ENCODE measurements around the gene GPR15LG. TPM values are rescaled to one million over a fixed set of nuclear protein-coding genes. Genes with fewer than 3 reads are reported as not detected.
A peak's percentile ranks its signal among the peaks of the same experiment; 100 is the strongest.

GPR15LG gene
- total RNA-seq, 2 donors from 2014 or later: not detected

DNA sequence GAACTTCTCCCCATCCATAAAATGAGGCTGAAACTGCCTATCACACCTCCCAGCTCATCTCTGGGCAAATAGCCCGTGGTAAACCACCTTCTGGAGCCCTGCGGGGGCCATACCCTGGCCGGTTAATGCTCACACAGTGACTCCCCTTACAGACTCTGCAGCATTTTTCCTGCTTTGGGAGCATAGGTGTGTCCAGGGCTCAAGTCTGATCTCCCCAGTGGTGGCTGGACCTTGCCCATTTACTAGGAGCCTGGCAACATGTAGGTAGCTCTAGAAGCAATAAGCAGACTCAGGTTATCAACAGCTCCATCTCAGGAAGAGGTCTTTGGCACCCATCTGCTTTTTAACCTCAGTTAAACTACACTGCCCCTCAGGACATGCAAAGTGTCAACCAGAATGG lies 15.2 kb downstream of the GPR15LG start:
- no peaks in the 10 kb centered on the region for H3K4me1 ChIP-seq (ENCODE audit: control insufficient read depth in 1 of 2, low read depth in 2 of 2)
- H3K9me3 ChIP-seq: no peaks in the 10 kb centered on the region
- TF ChIP-seq, protein P1, sequence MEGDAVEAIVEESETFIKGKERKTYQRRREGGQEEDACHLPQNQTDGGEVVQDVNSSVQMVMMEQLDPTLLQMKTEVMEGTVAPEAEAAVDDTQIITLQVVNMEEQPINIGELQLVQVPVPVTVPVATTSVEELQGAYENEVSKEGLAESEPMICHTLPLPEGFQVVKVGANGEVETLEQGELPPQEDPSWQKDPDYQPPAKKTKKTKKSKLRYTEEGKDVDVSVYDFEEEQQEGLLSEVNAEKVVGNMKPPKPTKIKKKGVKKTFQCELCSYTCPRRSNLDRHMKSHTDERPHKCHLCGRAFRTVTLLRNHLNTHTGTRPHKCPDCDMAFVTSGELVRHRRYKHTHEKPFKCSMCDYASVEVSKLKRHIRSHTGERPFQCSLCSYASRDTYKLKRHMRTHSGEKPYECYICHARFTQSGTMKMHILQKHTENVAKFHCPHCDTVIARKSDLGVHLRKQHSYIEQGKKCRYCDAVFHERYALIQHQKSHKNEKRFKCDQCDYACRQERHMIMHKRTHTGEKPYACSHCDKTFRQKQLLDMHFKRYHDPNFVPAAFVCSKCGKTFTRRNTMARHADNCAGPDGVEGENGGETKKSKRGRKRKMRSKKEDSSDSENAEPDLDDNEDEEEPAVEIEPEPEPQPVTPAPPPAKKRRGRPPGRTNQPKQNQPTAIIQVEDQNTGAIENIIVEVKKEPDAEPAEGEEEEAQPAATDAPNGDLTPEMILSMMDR (IDR thresholded peaks at IDR 0.05): no peak
- DNase-seq (ENCODE audit: low spot score) (no peak), ATAC-seq (ENCODE audit: insufficient number of reproducible peaks, low FRiP score, low read depth) (no peak)
- H3K36me3 ChIP-seq: no peaks in the 10 kb centered on the region
- H3K27ac ChIP-seq: no peak overlapping the region
- H3K4me3 ChIP-seq: no peak overlapping the region
- no peaks in the 10 kb centered on the region for H3K27me3 ChIP-seq (replicated peaks; ENCODE audit: insufficient read depth)

DNA sequence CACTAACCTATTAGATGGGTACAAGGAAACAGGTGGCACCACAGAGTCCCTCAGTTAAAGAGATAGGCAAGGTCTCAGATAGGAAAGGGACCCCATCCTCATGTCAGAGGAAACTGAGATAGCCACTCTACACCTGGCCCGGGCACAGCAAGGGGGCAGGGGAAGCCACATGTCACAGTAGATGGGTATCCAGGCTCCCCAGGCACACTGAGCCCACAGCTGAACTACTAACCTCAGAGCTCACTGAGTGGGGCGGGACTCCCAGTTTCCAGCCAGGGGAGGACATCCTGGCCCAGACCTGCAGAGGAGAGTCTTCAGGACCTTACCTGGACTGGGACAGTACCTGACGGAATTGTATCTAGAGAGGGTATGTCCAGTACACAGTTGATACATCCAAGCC lies 17.0 kb downstream of the GPR15LG start:
- Histone ChIP-seq H3K4me3 (no peak overlapping the region), H3K4me1 (ENCODE audit: control insufficient read depth in 1 of 2, low read depth in 2 of 2) (peaks cover 6 to 14% of the 10 kb centered on the region in 2 donors), H3K27ac (no peak overlapping the region), H3K36me3 (no peaks in the 10 kb centered on the region), H3K9me3 (no peaks in the 10 kb centered on the region), H3K27me3 (replicated peaks; ENCODE audit: insufficient read depth) (no peaks in the 10 kb centered on the region)
- ATAC-seq (ENCODE audit: insufficient number of reproducible peaks, low FRiP score, low read depth) (no peak), DNase-seq (ENCODE audit: low spot score) (no peak)
- TF ChIP-seq, protein P1 (IDR thresholded peaks at IDR 0.05): no peak

DNA sequence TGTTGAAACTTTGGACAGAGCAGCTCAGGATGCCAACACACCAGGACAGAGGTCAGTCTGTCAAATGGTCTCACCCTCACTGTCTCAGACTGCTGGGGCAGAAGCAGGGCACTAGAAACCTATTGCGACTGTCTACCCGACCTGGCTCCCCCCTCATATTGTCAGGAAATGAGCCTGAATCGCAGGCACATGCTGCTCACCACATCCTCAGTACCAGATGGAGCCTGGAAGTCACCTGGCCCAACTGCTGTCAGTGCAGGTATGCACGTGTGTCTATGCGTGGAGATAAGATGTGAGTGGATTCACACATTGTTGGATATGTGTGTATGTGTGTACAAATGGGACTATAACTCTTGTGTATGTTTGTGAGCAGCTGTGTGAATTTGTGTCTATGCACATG lies 17.5 kb downstream of the GPR15LG start:
- DNase-seq (ENCODE audit: low spot score) (no peak), ATAC-seq (ENCODE audit: insufficient number of reproducible peaks, low FRiP score, low read depth) (no peak)
- Histone ChIP-seq H3K36me3 (no peaks in the 10 kb centered on the region), H3K27ac (no peak overlapping the region), H3K9me3 (no peaks in the 10 kb centered on the region), H3K4me1 (ENCODE audit: control insufficient read depth in 1 of 2, low read depth in 2 of 2) (peaks cover 6 to 14% of the 10 kb centered on the region in 2 donors), H3K4me3 (no peak overlapping the region), H3K27me3 (replicated peaks; ENCODE audit: insufficient read depth) (no peaks in the 10 kb centered on the region)
- TF ChIP-seq, protein P1 (IDR thresholded peaks at IDR 0.05): no peak

DNA sequence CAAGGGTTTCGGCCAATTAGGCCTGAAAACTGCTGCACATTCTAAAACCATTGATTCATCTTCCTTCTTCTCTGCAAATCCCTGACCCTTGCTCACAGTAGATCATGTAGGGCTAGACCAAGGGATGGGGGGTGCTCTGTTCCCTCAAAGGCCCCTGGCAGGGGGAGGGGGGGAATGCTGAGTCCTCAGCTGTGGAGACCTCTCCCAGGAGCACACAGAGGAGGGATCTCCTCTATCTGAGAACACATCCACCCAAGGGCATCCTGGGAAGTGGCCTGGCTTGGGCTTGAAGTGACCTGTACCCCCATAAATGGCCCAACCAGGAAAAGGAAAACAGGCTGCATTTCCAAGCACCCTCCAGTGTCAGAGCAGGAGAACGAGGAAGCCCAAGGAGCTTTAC lies 19.7 kb downstream of the GPR15LG start:
- Histone ChIP-seq H3K36me3 (no peaks in the 10 kb centered on the region), H3K4me3 (no peak overlapping the region), H3K9me3 (no peaks in the 10 kb centered on the region), H3K27ac (no peak overlapping the region), H3K27me3 (replicated peaks; ENCODE audit: insufficient read depth) (no peaks in the 10 kb centered on the region), H3K4me1 (ENCODE audit: control insufficient read depth in 1 of 2, low read depth in 2 of 2) (peaks cover 6 to 14% of the 10 kb centered on the region in 2 donors)
- no peak for DNase-seq (ENCODE audit: low spot score)
- no peak for ATAC-seq (ENCODE audit: insufficient number of reproducible peaks, low FRiP score, low read depth)
- TF ChIP-seq, protein P1 (IDR thresholded peaks at IDR 0.05): no peak

DNA sequence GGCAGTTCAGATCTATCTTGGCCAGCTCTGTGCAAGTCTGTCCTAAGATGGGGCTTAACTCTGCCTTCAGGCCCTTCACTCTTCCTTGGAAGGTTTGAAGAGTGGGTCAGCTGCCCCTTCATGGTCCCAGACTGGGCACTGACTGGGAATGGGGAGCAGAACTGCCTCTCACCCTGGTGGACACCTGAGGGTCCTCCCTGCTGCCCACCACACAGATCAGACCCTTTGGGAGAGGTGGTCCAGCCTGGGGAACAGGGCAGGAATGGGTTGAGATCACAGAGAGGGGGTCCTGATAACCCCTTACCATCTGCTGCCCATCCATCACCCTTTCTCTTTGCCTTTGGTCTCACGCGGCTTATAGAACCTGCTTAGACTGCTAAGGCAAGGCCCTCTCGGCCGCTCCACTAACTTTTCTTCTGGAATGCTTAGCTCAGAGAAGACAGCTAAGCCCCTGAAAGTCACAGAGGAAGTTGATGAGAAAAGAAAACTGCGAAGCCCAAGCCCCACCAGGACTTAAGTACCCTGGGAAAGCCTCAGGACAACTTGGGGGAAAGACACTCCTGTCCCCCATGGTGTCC lies 20.3 kb downstream of the GPR15LG start:
- H3K36me3 ChIP-seq: no peaks in the 10 kb centered on the region

More for the DNA sequence above, 20.3 kb downstream of the GPR15LG start:
- no peak overlapping the region for H3K27ac ChIP-seq
- TF ChIP-seq, protein P1 (IDR thresholded peaks at IDR 0.05): no peak
- DNase-seq (ENCODE audit: low spot score): no peak
- peak overlapping the region; percentile 68 for H3K4me3 ChIP-seq
- no peaks in the 10 kb centered on the region for H3K27me3 ChIP-seq (replicated peaks; ENCODE audit: insufficient read depth)
- ATAC-seq (ENCODE audit: insufficient number of reproducible peaks, low FRiP score, low read depth): no peak
- no peaks in the 10 kb centered on the region for H3K9me3 ChIP-seq
- peaks cover 6 to 14% of the 10 kb centered on the region in 2 donors for H3K4me1 ChIP-seq (ENCODE audit: control insufficient read depth in 1 of 2, low read depth in 2 of 2)

Data from thoracic aorta (tissue), 2 donors.